LNCAP (cell line): Measurements from ENCODE around the gene RNASE7.

Experiments used
- CTCF ChIP-seq: fragments of 450-650 bp; IDR thresholded peaks from 2 replicates; pipeline ENCODE4 v1.5.1; 2017; ENCODE audit warnings: mild to moderate bottlenecking

Gene RNASE7

GRCh38 chr14:21068521-21069387 is 26.6 kb downstream of the RNASE7 start:
- TF ChIP-seq CTCF: peak; percentile 29; the same call in 1 of the 2 replicates

- TF ChIP-seq CTCF: no peak
Observed at GRCh38 chr14:21069388-21070082, 27.4 kb downstream of the RNASE7 start.

- no peak for TF ChIP-seq CTCF
Observed at GRCh38 chr14:21070083-21070609, 28.0 kb downstream of the RNASE7 start, which contains the start of gene ARHGEF40. ARHGEF40 (plus strand) TSS chr14:21070304; CDS start chr14:21070397, 93 bp downstream.

GRCh38 chr14:21070610-21071224 is 28.6 kb downstream of the RNASE7 start:
- no peak for TF ChIP-seq CTCF

GRCh38 chr14:21071225-21072030 is 29.3 kb downstream of the RNASE7 start:
- TF ChIP-seq CTCF: no peak

- TF ChIP-seq CTCF: no peak
Observed at GRCh38 chr14:21072031-21072473, 29.9 kb downstream of the RNASE7 start.
